SK-N-MC (cell line): Measurements from ENCODE around the gene CCDC183.

Source experiments
- EZH2 ChIP-seq: fragments of 200-600 bp; sonication (generic); IDR thresholded peaks from one replicate; pipeline ENCODE4 v1.6.1; 2017; ENCODE audit warnings: antibody characterized with exemption
- FOXP2 ChIP-seq: optimal IDR thresholded peaks from 2 replicates; pipeline ENCODE3; 2011; ENCODE audit warnings: mild to moderate bottlenecking, moderate library complexity; ENCODE audit not compliant: insufficient read depth; ENCODE audit errors: extremely low read length, control extremely low read depth
- POLR2AphosphoS5 ChIP-seq: IDR thresholded peaks from 2 replicates; pipeline ENCODE4 v1.6.1; 2012; ENCODE audit warnings: mild to moderate bottlenecking, low read depth, low read length, borderline replicate concordance

GRCh38 chr9:136835932-136836904 is 40.1 kb downstream of the CCDC183 start:
- TF ChIP-seq POLR2AphosphoS5 (no peak), EZH2 (no peak), FOXP2 (no peak)
